ENCODE data around the gene EN1.

DNA sequence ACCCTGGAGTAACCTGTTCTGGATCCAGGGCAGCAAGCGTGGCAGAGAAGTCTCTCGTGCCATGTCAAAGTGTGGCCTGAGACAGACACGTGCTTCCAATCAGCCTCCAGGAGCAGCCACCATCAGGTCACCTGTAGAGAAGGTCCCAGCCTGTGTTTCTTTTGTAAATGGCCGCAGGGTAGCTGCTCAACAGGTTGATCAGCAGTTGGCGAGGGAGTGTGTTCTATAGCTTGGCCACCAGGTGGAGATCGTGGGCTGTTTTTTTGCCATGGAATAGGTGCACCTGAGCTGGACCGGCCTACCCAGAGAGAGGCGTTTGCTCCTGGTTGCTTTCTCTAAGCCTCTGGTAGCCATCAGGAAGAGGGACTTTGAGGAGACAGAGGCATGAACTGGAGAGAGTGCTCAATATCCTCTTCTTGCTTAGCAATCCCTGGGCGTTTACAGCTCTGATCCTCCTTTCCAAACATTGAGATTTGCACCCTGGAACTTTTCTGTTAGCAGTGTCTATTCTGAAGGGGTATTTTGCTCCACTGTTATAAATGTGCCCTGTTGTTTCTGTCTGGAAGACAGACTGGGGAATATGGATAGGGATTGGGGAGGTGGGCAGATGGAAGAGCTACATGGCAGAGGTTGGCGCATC lies 34.2 kb upstream of the EN1 start:
- TF ChIP-seq FOXA1 (IDR thresholded peaks at IDR 0.05) = no peak
- TF ChIP-seq LEF1 (IDR thresholded peaks at IDR 0.05; ENCODE audit: borderline replicate concordance) = no peak
- no peak for TF ChIP-seq SP1 (IDR thresholded peaks at IDR 0.05)
- TF ChIP-seq ELF4 (IDR thresholded peaks at IDR 0.05) = no peak
